Fibroblast of skin of left biceps (primary cell): ENCODE measurements around the gene RBMX2.
"Not testable (repeated sequence)": the region's sequence is repeated elsewhere in the genome, so short reads cannot be mapped to it uniquely, and the experiment has no call there.

ENCODE experiments used
- DNase-seq, 2 experiments: peaks; one replicate each; pipeline ENCODE4 v3.0.0-alpha.2; 2013; ENCODE audit warnings: low read depth in 2 of 2

The RBMX2 gene

GRCh38 chrX:130401415-130402207 lies at the start of gene RBMX2:
Gene RBMX2 (plus strand): TSS chrX:130401987. CDS start chrX:130402033, 46 bp downstream.
- DNase-seq = peak; percentile 21 to 26

GRCh38 chrX:130352050-130352449 lies 49.7 kb upstream of the RBMX2 start:
- not testable (repeated sequence) for DNase-seq

GRCh38 chrX:130376077-130376476 lies 25.7 kb upstream of the RBMX2 start:
- no peak for DNase-seq

- DNase-seq = no peak
Measured at GRCh38 chrX:130378024-130378669, 23.6 kb upstream of the RBMX2 start.

- no peak for DNase-seq
Measured at GRCh38 chrX:130385520-130385919, 16.3 kb upstream of the RBMX2 start, which contains the start of gene GPR119. Gene GPR119 (minus strand): TSS chrX:130385674. CDS start chrX:130385447, 227 bp downstream.

GRCh38 chrX:130386408-130386808 lies 15.4 kb upstream of the RBMX2 start:
- no peak for DNase-seq

GRCh38 chrX:130393451-130394074 lies 8.2 kb upstream of the RBMX2 start:
- DNase-seq = no peak

- DNase-seq = no peak
Measured at GRCh38 chrX:130395341-130395740, 6.4 kb upstream of the RBMX2 start.

- no peak for DNase-seq
Measured at GRCh38 chrX:130402208-130402684, 459 bp downstream of the RBMX2 start.

- no peak for DNase-seq
Measured at GRCh38 chrX:130413415-130413814, 11.6 kb downstream of the RBMX2 start.

- DNase-seq = no peak
Measured at GRCh38 chrX:130414800-130415199, 13.0 kb downstream of the RBMX2 start.

GRCh38 chrX:130415201-130415600 lies 13.4 kb downstream of the RBMX2 start:
- DNase-seq = no peak

- DNase-seq = no peak
Measured at GRCh38 chrX:130416785-130417184, 15.0 kb downstream of the RBMX2 start.

- DNase-seq = no peak
Measured at GRCh38 chrX:130418066-130418465, 16.3 kb downstream of the RBMX2 start.

GRCh38 chrX:130418740-130419139 lies 17.0 kb downstream of the RBMX2 start:
- no peak for DNase-seq

- DNase-seq = no peak
Measured at GRCh38 chrX:130419263-130419662, 17.5 kb downstream of the RBMX2 start.

GRCh38 chrX:130426531-130426930 lies 24.7 kb downstream of the RBMX2 start:
- DNase-seq = no peak

- DNase-seq = not testable (repeated sequence)
Measured at GRCh38 chrX:130429236-130429635, 27.4 kb downstream of the RBMX2 start.

- no peak for DNase-seq
Measured at GRCh38 chrX:130435937-130436336, 34.1 kb downstream of the RBMX2 start.

- not testable (repeated sequence) for DNase-seq
Measured at GRCh38 chrX:130437996-130438395, 36.2 kb downstream of the RBMX2 start.

- no peak for DNase-seq
Measured at GRCh38 chrX:130443875-130444274, 42.1 kb downstream of the RBMX2 start.

GRCh38 chrX:130444641-130445336 lies 43.0 kb downstream of the RBMX2 start:
- no peak for DNase-seq
